ENCODE data around the gene CABCOCO1. TPM values are rescaled to one million over a fixed set of nuclear protein-coding genes. Genes with fewer than 3 reads are reported as not detected.

CABCOCO1 gene
- total RNA-seq, 1 experiment from 2014 or later: not detected

GRCh38 chr10:61757525-61758397 lies 95.0 kb downstream of the CABCOCO1 start:
- BruUV-seq (replicated peaks): no TSS peak
- Mint-ChIP-seq H3K4me1 (ENCODE audit: low read depth, unreplicated experiment) (peaks cover 28% of the 10 kb centered on the region), H3K27ac (ENCODE audit: unreplicated experiment) (no peak overlapping the region), H3K9me3 (ENCODE audit: unreplicated experiment) (peaks cover 14% of the 10 kb centered on the region), H3K36me3 (ENCODE audit: insufficient read depth, unreplicated experiment) (no peaks in the 10 kb centered on the region), H3K4me3 (ENCODE audit: unreplicated experiment) (no peak overlapping the region), H3K27me3 (ENCODE audit: insufficient read depth, unreplicated experiment) (no peaks in the 10 kb centered on the region)
- TF ChIP-seq CTCF (IDR thresholded peaks at IDR 0.05; ENCODE audit: insufficient read depth in 1 of 2, low read depth in 1 of 2, low read length in 1 of 2, severe bottlenecking in 1 of 2, unreplicated experiment in 1 of 2): no peak
- Histone ChIP-seq H3K27me3 (replicated peaks; ENCODE audit: control insufficient read depth, insufficient read depth, low read length) (no peaks in the 10 kb centered on the region), H3K4me3 (ENCODE audit: low read depth, low read length) (no peak overlapping the region), H3K4me1 (peaks cover 30% of the 10 kb centered on the region), H3K36me3 (ENCODE audit: control insufficient read depth, insufficient read depth, low read length) (no peaks in the 10 kb centered on the region), H3K9me3 (no peaks in the 10 kb centered on the region)
- no peak for DNase-seq
- POLR2A ChIA-PET: no interaction called here
- CTCF ChIA-PET: interaction anchor here (0.9 kb wide), 1 partner anchor 10 kb away, joined by 3 read pairs; no protein-coding TSS in a partner anchor
- intact Hi-C loops (cut with micrococcal nuclease; ENCODE audit: unreplicated experiment): no loop called here

GRCh38 chr10:61758433-61758832 lies 95.7 kb downstream of the CABCOCO1 start:
- Mint-ChIP-seq H3K27me3 (ENCODE audit: insufficient read depth, unreplicated experiment) (no peaks in the 10 kb centered on the region), H3K27ac (ENCODE audit: unreplicated experiment) (no peak overlapping the region), H3K36me3 (ENCODE audit: insufficient read depth, unreplicated experiment) (no peaks in the 10 kb centered on the region), H3K4me3 (ENCODE audit: unreplicated experiment) (no peak overlapping the region), H3K4me1 (ENCODE audit: low read depth, unreplicated experiment) (peaks cover 28% of the 10 kb centered on the region), H3K9me3 (ENCODE audit: unreplicated experiment) (peaks cover 14% of the 10 kb centered on the region)
- BruUV-seq (replicated peaks): no TSS peak
- H3K27me3 ChIP-seq (replicated peaks; ENCODE audit: control insufficient read depth, insufficient read depth, low read length): no peaks in the 10 kb centered on the region
- H3K9me3 ChIP-seq: no peaks in the 10 kb centered on the region
- H3K4me1 ChIP-seq: peaks cover 28% of the 10 kb centered on the region
- ChIA-PET POLR2A (no interaction called here), CTCF (interaction anchor here (0.7 to 1.4 kb wide), 3 partner anchors 8 to 288 kb away, joined by 3 to 4 read pairs (median 4); no protein-coding TSS in a partner anchor)
- no peaks in the 10 kb centered on the region for H3K36me3 ChIP-seq (ENCODE audit: control insufficient read depth, insufficient read depth, low read length)
- H3K4me3 ChIP-seq (ENCODE audit: low read depth, low read length): no peak overlapping the region
- TF ChIP-seq CTCF (IDR thresholded peaks at IDR 0.05; ENCODE audit: insufficient read depth in 1 of 2, low read depth in 1 of 2, low read length in 1 of 2, severe bottlenecking in 1 of 2, unreplicated experiment in 1 of 2): no peak
- DNase-seq: no peak
- intact Hi-C loops (cut with micrococcal nuclease; ENCODE audit: unreplicated experiment): no loop called here

- DNase-seq: no peak
- Mint-ChIP-seq H3K9me3 (ENCODE audit: unreplicated experiment) (peaks cover 14% of the 10 kb centered on the region), H3K27ac (ENCODE audit: unreplicated experiment) (no peak overlapping the region), H3K27me3 (ENCODE audit: insufficient read depth, unreplicated experiment) (no peaks in the 10 kb centered on the region), H3K36me3 (ENCODE audit: insufficient read depth, unreplicated experiment) (no peaks in the 10 kb centered on the region), H3K4me3 (ENCODE audit: unreplicated experiment) (no peak overlapping the region), H3K4me1 (ENCODE audit: low read depth, unreplicated experiment) (peaks cover 18% of the 10 kb centered on the region)
- Histone ChIP-seq H3K9me3 (no peaks in the 10 kb centered on the region), H3K4me3 (ENCODE audit: low read depth, low read length) (no peak overlapping the region), H3K4me1 (peaks cover 23% of the 10 kb centered on the region), H3K27me3 (replicated peaks; ENCODE audit: control insufficient read depth, insufficient read depth, low read length) (no peaks in the 10 kb centered on the region), H3K36me3 (ENCODE audit: control insufficient read depth, insufficient read depth, low read length) (no peaks in the 10 kb centered on the region)
- POLR2A ChIA-PET: no interaction called here
- intact Hi-C loops (cut with micrococcal nuclease; ENCODE audit: unreplicated experiment): loop anchor here (2.0 kb wide), 1 partner anchor 35 kb away; no protein-coding TSS in a partner anchor
- no TSS peak for BruUV-seq (replicated peaks)
- CTCF ChIA-PET: interaction anchor here (1.4 kb wide), 1 partner anchor 9 kb away, joined by 4 read pairs; no protein-coding TSS in a partner anchor
- TF ChIP-seq CTCF (IDR thresholded peaks at IDR 0.05; ENCODE audit: insufficient read depth in 1 of 2, low read depth in 1 of 2, low read length in 1 of 2, severe bottlenecking in 1 of 2, unreplicated experiment in 1 of 2): no peak
Measured at GRCh38 chr10:61759751-61760150, 97.0 kb downstream of the CABCOCO1 start.
